HG03066 (cell line): Measurements from ENCODE around the gene EME2.
"Not testable (repeated sequence)": the region's sequence is repeated elsewhere in the genome, so short reads cannot be mapped to it uniquely, and the experiment has no call there.

Experiments used
- ATAC-seq: cut with Tn5 transposase; IDR thresholded peaks from one replicate; pipeline ENCODE4 v1.9.1; 2021; ENCODE audit warnings: low read depth; ENCODE audit not compliant: unreplicated experiment

EME2 gene, protein sequence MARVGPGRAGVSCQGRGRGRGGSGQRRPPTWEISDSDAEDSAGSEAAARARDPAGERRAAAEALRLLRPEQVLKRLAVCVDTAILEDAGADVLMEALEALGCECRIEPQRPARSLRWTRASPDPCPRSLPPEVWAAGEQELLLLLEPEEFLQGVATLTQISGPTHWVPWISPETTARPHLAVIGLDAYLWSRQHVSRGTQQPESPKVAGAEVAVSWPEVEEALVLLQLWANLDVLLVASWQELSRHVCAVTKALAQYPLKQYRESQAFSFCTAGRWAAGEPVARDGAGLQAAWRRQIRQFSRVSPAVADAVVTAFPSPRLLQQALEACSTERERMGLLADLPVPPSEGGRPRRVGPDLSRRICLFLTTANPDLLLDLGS

DNA sequence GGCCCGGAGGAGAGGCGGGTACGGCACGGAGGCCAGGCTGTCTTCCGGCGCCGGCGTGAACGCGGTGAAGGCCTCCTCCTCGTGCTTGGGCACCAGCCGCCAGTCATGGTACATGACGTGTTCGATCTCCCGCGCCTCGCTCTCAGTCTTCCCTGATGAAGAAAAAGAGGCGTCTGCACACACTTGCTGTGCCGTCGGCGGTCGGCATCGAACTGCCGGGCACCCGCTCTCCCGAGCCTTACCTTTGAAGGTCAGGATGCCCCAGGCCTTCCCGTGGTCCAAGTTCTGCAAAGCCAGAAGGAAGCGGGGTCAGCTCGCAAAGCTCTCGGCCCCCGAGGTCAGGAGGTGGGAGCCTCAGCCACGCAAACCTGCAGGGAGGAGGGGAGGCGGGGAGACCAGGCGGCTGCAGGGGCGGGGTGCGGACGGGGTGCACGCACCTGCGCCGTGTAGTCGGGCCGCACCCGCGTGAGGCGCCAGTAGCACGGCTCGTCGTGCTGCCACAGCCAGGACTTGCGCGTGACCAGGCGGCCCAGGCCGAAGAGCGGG, at the start of gene EME2:
Gene EME2 (plus strand): TSS at position 449 of the 546 bp plus-strand sequence. CDS start 418 bp downstream, outside the sequence.
- ATAC-seq = no peak

DNA sequence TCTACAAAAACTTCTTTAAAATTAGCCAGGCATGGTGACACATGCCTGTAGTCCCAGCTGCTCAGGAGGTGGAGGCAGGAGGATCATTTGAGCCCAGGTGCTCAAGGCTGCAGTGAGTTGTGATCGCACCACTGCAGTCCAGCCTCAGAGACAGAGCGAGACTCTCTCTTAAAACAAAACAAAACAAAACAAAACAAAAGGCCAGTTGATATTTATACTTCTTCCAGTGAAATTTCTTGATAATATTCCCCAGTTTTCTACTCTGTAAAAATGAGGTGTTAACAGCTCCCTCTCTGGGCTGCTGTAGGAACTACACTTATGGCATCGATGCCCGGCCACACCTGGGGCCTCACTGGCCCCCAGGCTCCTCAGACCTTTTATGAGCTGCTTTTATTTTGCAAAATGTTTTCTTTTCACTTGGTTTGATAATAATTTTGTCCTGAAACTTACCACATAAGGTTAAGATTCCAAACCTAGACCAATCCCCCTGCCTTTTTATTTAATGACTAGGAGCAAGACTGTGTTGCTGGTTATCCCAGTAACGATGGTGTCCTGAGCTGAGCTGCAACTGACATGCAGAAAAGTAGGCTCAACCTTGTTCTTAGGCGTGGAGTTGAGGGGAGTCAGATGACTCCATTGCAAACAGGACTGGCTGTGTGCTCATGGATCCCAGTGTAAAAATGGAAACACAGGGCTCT, 49.0 kb upstream of the EME2 start:
- no peak for ATAC-seq

DNA sequence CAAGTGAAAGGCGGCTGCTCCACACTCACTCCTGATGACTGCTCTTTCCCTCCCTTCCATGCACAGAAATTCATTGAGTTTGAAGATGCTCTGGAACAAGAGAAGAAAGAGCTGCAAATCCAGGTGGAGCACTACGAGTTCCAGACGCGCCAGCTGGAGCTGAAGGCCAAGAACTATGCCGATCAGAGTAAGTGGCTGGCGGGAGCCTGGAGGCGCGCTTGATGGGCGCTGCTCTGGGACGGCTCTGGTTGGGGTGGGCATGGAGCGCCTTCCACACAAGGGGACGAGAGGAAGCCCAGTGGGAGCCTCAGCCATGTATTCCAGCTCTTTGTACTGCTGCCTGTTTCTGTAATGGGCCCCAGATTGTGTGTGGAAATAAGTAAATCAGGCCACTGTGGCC, 48.1 kb upstream of the EME2 start:
- ATAC-seq = no peak

DNA sequence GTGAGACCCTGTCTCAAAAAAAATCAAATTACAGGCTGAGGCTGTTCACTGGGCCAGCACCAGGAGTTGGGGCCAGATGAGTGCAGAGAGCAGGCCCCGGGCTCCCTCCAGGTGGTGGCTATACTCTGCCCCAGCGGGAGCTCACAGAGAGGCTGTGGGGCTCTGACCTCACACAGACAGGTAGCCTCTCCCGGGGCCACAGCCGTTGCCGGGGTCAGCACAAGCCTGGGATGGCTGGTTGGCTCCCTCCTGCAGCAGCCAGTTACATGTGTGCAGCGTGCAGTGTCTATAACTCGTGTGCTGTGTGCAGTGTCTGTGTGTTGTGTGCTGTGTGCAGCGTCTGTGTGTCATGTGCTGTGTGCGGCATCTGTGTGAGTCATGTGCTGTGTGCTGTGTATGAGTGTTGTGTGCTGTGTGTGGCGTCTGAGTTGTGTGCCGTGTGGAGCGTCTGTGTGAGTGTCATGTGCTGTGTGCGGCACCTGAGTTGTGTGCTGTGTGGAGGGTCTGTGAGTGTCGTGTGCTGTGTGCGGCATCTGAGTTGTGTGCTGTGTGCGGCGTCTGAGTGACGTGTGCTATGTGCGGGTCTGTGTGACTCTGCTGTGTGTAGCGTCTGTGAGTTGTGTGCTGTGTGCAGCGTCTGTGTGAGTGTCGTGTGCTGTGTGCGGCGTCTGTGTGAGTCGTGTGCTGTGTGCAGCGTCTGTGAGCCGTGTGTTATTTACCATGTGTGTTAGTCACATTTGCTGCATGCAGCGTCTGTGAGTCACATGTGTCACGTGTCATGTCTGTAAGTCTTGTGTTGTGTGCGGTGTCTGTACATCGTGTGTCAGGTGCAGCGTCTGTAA, 45.7 kb upstream of the EME2 start:
- no peak for ATAC-seq

DNA sequence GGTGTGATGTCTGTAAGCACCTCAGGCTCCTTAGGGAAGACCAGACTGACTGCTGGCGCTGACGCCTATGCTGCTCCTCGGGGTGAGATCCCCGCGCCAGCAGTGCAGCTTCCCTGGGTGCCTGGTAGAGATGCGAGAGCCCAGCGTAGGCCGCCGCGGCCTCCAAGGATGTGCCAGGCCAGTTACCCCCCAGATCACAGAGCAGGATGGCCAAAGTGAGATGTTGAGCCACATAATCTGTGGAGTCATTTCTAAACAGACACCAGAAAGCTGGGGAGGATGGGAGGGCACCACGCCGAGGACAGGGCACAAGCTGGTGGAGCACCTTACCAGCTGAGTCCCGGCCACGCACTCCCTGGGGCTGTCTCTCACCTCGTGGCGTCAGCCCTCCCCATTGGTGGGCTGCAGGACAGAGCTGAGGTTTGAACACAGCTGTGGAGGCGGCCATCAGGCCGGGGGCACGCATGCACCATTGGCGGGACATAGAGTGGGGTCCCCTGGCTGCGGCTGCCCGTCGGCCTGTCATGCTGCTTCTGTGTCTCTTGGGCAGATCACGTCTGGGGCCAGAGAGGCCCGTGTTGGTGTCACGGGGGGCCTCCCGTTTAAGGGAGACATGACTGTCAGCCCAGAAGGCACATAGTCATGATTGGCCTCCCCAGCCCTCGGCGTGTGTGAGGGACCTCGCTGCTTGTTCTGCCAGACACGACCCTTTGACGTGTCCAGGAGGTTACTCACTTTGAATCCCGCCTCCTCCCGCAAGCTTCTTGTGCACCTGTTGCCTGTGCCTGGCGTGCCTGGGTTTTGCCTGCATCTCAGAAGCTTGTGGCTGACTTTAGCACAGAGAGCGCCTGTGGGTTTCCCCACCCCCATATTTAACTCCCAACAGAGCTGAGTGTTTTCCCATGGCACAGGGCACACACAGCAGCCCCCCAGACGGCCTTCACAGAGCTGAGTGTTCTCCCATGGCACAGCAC, 44.7 kb upstream of the EME2 start:
- ATAC-seq = no peak

DNA sequence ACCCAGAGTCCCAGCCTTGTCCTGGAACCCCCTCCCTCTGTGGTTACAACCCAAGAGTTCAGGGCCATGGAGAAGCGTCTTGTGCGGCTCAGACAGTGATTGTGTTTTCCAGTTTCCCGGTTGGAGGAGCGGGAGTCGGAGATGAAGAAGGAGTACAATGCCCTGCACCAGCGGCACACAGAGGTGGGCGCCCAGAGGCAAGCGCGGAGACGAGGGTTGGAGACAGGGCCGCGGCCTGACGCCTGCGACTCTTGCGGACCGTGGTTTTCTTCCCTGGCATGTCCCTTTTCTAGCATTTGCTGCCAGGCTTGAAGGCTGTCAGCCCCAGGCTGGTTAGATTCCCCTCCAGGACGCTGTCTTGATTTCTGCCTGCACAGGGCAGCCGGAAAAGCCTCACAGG, 43.6 kb upstream of the EME2 start:
- no peak for ATAC-seq

DNA sequence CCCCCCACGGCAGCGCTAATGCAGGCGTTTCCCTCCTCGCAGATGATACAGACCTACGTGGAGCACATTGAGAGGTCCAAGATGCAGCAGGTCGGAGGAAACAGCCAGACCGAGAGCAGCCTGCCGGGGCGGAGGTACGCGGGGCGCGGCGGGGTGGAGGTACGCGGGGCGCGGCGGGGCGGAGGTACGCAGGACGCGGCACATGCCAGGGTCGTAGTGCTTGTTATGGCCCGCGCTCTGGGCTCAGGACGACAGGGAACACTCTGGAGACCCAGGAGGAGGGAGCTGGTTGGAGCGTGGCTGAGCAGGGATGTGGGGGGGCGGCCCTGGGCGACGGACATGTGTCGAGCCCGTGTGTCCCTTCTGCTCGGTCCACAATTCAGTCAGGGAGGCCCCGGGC, 43.2 kb upstream of the EME2 start:
- ATAC-seq = no peak

DNA sequence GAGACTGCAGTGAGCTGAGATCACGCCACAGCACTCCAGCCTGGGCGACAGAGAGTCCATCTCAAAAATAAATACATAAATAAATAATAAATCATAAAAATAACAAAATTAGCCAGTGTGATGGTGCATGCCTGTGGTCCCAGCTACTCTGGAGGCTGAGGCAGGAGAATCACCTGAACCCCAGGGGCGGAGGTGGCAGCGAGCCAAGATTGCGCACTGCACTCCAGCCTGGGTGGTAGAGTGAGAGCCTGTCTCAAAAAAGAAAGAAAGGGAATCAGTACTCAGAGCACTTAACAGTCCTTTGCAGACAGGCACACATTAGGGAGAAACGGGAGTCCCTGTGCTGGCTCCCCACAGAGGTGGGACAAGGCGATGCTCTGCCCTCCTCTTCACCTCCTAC, 41.5 kb upstream of the EME2 start:
- ATAC-seq = no peak

DNA sequence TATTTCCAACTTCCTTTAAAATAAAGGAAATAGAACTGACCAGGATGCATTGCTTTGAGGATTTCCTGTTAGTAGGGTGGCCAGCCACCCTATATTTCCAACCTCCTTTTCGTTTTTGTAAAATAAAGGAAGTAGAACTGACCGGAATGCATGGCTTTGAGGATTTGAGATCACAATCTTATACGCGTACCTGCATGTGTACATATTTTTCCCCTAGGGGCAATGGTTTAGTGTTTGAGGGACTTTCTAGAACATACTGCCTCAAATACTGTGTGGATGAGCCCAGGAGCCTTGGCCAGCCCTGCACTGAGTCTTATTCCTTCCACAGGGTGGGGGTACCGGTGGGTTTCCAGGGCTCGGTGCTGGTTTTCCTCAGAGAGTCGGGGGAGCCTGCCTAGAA, 41.0 kb upstream of the EME2 start:
- no peak for ATAC-seq

DNA sequence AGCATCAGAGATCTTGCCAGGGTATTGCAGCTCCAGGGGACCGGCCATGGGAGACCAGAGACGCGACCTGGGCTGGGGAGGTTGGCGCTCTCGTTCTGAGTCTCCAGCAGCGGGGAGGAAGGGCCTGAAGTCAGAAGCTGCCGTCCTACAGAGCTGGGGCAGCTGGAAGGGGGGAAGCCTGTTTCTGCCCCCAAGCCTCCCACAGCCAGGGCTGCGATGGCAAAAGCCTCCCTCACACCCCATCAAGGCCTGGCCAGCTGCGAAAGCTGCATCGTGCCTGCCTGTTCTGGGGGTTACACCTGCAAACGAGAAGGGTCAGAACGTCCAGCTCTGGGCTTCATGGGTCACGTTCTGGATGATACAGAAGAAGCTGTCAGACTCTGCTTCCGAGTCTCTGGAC, 40.5 kb upstream of the EME2 start:
- ATAC-seq = no peak

DNA sequence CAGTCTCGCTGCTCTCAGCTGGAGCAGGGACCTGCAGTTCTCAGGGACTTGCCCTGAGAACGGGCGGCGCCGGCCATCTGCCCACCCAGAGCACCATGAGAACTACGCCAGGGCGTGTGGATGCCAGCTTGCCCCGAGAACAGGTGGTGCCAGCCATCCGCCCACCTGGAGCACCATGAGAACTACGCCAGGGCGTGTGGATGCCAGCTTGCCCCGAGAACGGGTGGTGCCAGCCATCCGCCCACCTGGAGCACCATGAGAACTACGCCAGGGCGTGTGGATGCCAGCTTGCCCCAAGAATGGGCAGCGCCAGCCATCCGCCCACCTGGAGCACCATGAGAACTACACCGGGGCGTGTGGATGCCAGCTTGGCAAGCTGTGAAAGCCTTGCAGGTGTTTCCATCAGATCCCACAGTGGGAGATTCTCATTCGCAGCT, 40.0 kb upstream of the EME2 start:
- ATAC-seq = not testable (repeated sequence)

DNA sequence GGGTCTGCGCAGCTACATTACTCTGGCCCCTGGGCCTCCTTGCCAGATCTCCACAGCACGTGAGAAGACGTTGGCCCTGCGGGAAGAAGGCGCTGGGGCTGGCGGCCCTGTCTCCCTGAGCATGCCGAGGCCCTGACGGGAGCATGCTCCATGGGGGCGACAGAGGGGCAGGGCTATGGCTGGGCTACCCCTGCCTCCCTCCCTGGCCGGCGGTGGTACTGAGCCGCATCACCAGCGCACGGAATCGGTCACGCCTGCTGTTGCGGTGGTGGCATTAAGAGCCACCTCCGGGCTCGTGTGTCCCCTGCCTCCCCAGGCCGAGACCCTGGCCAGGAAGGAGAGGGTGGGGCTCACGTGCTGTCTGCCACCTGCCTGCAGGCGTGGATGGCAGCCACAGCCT, 38.5 kb upstream of the EME2 start:
- ATAC-seq = no peak

DNA sequence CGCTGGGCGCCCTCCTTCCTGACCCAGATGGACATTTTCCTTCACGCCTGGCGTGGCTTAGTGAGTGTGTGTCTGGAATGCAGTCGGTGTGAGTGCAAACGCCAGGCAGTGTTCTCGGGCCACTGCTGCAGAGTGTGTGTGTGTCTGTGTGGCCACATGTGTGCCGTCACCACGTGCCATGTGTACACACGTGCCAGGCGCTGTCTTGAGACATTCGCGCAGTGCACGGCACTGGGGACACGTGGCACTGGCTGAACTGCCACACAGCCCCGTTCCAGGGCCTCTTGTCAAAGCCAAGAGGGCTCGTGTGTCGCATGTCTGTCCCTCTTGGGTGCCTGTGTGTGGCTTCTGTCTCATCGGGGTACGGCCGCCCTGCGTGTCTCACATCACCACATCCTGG, 37.8 kb upstream of the EME2 start:
- no peak for ATAC-seq

DNA sequence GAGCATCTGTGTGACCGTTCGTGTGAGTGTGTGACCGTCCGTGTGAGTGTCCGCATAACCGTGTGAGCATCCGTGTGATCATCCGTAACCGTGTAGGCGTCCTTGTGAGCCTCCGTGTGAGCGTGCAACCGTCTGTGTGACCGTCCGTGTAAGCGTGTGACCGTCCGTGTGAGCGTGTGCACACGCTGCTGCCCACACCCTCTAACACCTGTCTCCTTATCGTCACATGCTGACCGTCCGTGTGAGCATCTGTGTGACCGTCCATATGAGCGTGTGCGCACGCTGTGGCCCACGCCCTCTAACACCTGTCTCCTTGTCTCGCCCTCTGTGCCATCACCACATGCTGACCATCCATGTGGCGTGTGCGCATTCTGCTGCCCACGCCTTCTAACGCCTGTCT, 32.4 kb upstream of the EME2 start:
- no peak for ATAC-seq

DNA sequence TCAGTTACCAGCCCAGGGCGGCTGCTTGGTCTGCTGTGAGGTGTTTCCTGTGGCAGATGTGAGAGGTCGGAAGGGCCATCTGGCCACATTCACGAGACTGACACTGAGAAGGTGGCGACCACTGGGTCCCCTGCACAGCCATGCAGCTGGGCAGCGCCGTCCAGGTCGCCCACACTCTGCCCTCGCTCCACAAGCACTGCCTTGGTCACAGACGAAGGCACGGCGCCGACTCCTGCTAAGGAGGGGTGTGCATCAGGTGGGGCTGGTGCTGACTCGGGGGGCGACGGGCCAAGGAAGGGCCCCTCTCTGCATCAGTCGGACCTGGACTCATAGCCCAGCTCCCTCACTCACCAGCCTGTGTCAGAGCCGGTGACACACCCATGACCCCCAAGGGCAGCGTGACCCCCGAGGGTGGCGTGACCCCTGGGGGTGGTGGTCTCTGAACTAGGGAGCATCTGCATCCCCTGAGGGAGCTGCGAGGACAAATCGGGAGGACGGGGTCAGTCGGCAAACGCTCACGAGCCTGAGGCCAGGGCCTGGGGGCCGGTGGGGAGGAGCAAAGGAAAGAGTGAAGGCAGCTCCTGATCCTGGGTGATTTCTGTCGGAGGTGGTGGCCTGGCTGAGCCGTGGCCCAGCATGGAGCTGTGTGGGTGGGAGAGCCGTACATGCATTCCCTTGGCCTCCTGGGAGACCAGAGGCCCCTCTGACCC, 31.7 kb upstream of the EME2 start:
- no peak for ATAC-seq

DNA sequence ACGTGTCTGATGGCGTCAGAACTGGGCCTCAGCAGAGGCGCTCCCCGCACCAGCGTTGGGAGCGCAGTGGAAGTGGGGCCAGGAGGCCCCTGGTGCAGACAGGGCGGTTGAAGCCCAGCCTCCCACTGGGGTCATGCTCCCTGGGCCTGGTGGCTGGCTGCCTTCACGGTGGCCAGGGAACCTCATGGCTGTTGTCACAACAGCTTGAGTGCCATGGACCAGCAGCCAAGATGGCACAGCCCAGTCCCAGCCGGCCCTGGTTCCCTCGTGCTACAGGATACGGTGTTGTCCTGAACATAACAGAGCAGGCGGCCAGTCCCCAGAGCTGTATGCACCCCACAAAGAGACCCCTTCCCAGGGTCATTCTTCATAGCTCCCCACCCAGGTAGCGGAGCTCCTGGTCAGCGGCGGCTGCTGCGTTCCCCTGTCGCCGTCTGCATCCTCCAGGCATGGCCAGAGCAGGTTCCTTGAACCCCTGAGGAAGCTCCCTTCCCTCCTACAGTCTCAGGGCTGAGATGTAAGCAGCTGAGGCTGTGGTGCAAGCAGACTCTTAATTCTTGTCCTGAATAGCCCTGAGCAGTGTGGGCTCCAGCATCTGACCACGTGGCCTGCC, 31.0 kb upstream of the EME2 start:
- no peak for ATAC-seq

DNA sequence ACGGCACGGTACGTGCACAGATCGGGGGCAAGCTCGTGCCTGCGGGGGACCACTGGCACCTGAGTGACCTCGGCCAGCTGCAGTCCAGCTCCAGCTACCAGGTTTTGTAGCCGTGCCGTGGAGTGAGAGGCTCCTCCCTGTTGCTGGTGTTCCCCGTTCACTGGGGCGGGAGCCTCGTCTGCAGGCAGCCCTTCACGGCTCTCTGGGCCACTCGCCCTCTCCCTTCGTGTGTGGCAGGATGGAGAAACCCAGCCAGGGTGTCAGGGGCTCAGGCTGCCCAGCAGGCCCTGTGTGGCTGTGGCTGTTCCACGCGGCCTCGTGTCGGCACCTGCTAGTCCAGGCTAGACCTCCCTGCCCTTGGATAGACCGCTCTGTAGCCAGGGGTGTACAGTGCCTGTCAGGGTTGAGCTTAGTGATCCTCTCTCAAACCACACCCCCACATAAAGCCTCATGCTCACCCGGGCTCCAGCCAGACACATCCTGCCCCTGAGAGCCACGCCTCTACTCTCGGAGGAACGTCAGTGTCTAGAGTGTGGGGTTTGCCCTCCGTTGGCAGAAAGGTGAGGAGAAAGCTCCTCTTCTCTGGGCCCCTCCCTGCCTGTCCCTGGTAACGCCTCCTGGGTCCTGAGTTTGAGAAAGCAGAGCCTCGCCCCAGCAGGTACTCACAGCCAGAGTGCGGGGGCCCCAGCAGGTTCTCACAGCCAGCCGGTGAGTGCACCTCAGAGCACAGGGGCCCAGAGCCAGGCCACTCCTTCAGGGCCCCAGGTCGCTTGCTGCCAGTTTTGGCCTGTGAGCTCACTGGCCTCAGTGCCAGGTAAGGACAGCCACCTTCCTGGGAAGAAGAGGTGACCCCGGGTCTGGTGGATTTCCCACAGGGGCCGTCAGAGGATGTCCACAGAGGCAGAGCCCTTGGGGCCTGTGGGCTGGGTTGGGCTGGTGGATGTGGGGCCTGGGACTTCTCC, 29.0 kb upstream of the EME2 start:
- ATAC-seq = no peak
